GM12865 (cell line): Measurements from ENCODE around the gene TPP1.

Source experiments
- DNase-seq: peaks from one replicate; pipeline ENCODE4 v3.0.0; 2010; ENCODE audit warnings: low read depth
- H3K4me3 ChIP-seq: 2 replicates; pipeline ENCODE4 v1.5.1; 2011; ENCODE audit warnings: mild to moderate bottlenecking, low read depth, low read length, control low read depth
- CTCF ChIP-seq: IDR thresholded peaks from 2 replicates; pipeline ENCODE4 v1.5.1; 2011; ENCODE audit warnings: low read length, control low read depth, low read depth, inconsistent platforms; ENCODE audit not compliant: insufficient read depth; ENCODE audit errors: missing control alignments

TPP1 gene

GRCh38 chr11:6647836-6648235, 28.6 kb upstream of the TPP1 start:
- no peak overlapping the region for H3K4me3 ChIP-seq
- no peak for TF ChIP-seq CTCF
- DNase-seq = no peak

- peak overlapping the region; percentile 2; the same call in 1 of the 2 replicates for H3K4me3 ChIP-seq
- no peak for TF ChIP-seq CTCF
- DNase-seq = peak; percentile 68
Observed at GRCh38 chr11:6646918-6647679, 27.9 kb upstream of the TPP1 start.

GRCh38 chr11:6646576-6646917, 27.3 kb upstream of the TPP1 start:
- peak; percentile 15 for DNase-seq
- peak overlapping the region; percentile 2; the same call in 1 of the 2 replicates for H3K4me3 ChIP-seq
- no peak for TF ChIP-seq CTCF

- no peak overlapping the region for H3K4me3 ChIP-seq
- DNase-seq = peak; percentile 60
- no peak for TF ChIP-seq CTCF
Observed at GRCh38 chr11:6646071-6646470, 26.8 kb upstream of the TPP1 start.

GRCh38 chr11:6642957-6643356, 23.7 kb upstream of the TPP1 start:
- no peak overlapping the region for H3K4me3 ChIP-seq
- TF ChIP-seq CTCF = no peak
- no peak for DNase-seq

- TF ChIP-seq CTCF = no peak
- no peak overlapping the region for H3K4me3 ChIP-seq
- no peak for DNase-seq
Observed at GRCh38 chr11:6640985-6641701, 21.9 kb upstream of the TPP1 start.
